GM06990 (cell line): ENCODE results near the gene DUOX1.

Experiments
- DNase-seq: peaks from one replicate; pipeline ENCODE4 v3.0.0-alpha.2; 2011; ENCODE audit not compliant: insufficient read length; ENCODE audit errors: extremely low read depth
- H3K27me3 ChIP-seq: replicated peaks from 2 replicates; pipeline ENCODE4 v1.6.0; 2011; ENCODE audit warnings: low read length; ENCODE audit not compliant: control insufficient read depth, insufficient read depth
- H3K36me3 ChIP-seq: 2 replicates; pipeline ENCODE4 v1.5.1; 2011; ENCODE audit warnings: low read length; ENCODE audit not compliant: control insufficient read depth, insufficient read depth
- H3K4me3 ChIP-seq: replicated peaks from 2 replicates; pipeline ENCODE4 v1.5.1; 2011; ENCODE audit warnings: low read depth, mild to moderate bottlenecking, control low read depth, low read length
- TF ChIP-seq, protein P1 (sequence below): IDR thresholded peaks from 2 replicates; pipeline ENCODE4 v1.5.1; 2011; ENCODE audit warnings: low read length, control low read depth, mild to moderate bottlenecking, inconsistent platforms; ENCODE audit not compliant: insufficient read depth, poor library complexity, severe bottlenecking

Gene DUOX1

GRCh38 chr15:45088801-45089711, 40.7 kb upstream of the DUOX1 start:
- Histone ChIP-seq H3K27me3 (peaks cover 2% of the 10 kb centered on the region), H3K4me3 (no peak overlapping the region), H3K36me3 (no peaks in the 10 kb centered on the region)
- TF ChIP-seq, protein P1, sequence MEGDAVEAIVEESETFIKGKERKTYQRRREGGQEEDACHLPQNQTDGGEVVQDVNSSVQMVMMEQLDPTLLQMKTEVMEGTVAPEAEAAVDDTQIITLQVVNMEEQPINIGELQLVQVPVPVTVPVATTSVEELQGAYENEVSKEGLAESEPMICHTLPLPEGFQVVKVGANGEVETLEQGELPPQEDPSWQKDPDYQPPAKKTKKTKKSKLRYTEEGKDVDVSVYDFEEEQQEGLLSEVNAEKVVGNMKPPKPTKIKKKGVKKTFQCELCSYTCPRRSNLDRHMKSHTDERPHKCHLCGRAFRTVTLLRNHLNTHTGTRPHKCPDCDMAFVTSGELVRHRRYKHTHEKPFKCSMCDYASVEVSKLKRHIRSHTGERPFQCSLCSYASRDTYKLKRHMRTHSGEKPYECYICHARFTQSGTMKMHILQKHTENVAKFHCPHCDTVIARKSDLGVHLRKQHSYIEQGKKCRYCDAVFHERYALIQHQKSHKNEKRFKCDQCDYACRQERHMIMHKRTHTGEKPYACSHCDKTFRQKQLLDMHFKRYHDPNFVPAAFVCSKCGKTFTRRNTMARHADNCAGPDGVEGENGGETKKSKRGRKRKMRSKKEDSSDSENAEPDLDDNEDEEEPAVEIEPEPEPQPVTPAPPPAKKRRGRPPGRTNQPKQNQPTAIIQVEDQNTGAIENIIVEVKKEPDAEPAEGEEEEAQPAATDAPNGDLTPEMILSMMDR, result no peak
- no peak for DNase-seq

- no peaks in the 10 kb centered on the region for H3K36me3 ChIP-seq
Measured at GRCh38 chr15:45089712-45090373, 40.0 kb upstream of the DUOX1 start.

DNA sequence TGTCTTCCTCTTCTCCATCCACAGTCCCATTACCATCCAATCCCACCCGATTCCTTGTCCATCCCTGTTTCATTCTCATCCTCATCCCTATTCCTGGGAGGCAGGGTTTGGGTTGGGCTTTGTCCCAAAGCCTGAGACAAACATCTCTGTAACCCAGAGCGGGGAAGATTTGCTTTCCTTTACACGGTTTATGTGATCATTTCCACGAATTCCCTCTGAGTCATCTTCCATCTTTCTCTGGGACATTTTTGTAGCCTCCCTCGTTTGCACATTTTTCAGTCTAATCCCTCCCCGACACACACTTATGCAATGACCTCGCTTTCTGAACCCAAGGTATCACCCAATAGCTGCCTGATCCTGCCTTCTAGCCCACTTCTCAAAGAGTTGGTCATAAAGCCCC, 38.6 kb upstream of the DUOX1 start:
- H3K36me3 ChIP-seq, result no peaks in the 10 kb centered on the region
- DNase-seq, result no peak
- TF ChIP-seq, protein P1, result no peak
- no peak overlapping the region for H3K4me3 ChIP-seq
- H3K27me3 ChIP-seq, result peaks cover 2% of the 10 kb centered on the region

More at GRCh38 chr15:45089712-45090373, 40.0 kb upstream of the DUOX1 start:
- no peak overlapping the region for H3K4me3 ChIP-seq
- peaks cover 2% of the 10 kb centered on the region for H3K27me3 ChIP-seq
- TF ChIP-seq, protein P1, result no peak
- no peak for DNase-seq

- Histone ChIP-seq H3K27me3 (peaks cover 2% of the 10 kb centered on the region), H3K4me3 (no peak overlapping the region), H3K36me3 (no peaks in the 10 kb centered on the region)
- TF ChIP-seq, protein P1, result no peak
- no peak for DNase-seq
Measured at GRCh38 chr15:45091576-45091975, 38.2 kb upstream of the DUOX1 start.

DNA sequence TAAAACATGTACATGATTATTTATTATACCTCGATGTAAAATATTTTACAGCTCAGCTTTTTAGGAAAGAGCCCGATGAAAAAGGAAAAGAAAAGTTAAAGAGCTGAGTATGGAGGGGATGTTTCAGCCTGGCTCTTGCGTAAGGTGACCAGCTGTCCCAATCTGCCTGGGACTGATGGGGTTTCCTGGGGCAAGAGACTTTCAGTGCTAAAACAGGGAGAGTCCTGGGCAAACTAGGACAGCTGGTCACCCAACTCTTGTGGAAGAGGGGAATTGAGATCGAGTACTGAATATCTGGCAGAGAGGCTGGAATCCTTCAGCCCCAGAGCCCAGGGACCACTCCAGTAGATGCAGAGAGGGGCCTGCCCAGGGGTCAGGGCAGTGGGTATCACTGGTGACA, 36.8 kb upstream of the DUOX1 start:
- H3K4me3 ChIP-seq, result no peak overlapping the region
- peaks cover 2% of the 10 kb centered on the region for H3K27me3 ChIP-seq
- DNase-seq, result no peak
- TF ChIP-seq, protein P1, result no peak
- no peaks in the 10 kb centered on the region for H3K36me3 ChIP-seq
